Measurements from ENCODE around the gene FLOT1. TPM values are rescaled to one million over a fixed set of nuclear protein-coding genes. Genes with fewer than 3 reads are reported as not detected.
A peak's percentile ranks its signal among the peaks of the same experiment; 100 is the strongest.

FLOT1 gene
- total RNA-seq, 1 donor from 2014 or later, result 20.0 TPM

DNA sequence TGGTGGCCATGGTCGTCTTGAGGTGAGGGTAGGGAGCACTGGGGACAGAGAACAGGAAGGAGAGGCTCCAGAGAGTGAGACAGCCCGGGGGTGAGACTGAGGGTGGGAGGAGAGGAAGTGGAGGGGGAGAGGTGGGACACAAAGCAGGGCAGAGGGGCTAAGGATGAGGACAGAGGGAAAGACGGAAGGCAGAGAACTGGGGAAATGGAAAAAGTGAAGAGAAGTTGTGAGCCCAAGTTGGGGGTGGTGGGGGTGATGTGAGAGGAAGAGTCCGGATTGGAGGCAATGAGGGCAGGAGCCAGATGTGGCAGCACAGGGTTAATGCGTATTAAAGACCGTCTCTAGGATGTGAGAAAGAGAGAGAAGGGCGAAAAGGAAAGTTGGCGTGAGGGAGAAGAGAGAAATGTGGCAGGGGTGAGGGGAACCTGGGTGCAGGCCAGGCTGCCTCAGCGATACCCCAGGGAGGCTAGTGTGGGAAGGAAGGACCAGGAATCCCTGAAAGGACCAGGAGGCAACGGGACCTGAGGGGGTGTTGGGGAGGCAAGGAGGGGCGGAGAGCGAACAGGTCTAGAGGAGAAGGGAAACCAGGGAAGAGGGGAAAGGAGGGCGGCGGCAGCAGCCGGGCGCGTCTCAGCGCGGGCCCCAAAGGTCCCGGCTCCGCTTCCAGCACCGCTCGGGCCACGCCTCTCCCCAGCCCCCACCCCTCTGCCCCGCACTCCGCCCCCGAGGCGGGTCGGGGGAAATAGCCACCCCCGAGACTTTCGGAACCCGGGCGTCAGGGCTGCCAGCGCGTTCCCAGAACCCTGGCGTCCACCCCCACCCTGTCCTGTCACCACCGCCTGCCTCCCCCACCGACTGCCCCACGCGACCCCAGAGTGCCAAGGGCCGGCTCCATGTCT is 56.2 kb downstream of the FLOT1 start, which contains the start of gene PPP1R18:
Gene PPP1R18 (minus strand): TSS at position 637 of the 899 bp plus-strand sequence. CDS start 627 bp downstream, at position 10.
- no peaks in the 10 kb centered on the region for H3K27me3 ChIP-seq (ENCODE audit: control insufficient read depth, insufficient read depth, low read length)
- TF ChIP-seq, protein P1, sequence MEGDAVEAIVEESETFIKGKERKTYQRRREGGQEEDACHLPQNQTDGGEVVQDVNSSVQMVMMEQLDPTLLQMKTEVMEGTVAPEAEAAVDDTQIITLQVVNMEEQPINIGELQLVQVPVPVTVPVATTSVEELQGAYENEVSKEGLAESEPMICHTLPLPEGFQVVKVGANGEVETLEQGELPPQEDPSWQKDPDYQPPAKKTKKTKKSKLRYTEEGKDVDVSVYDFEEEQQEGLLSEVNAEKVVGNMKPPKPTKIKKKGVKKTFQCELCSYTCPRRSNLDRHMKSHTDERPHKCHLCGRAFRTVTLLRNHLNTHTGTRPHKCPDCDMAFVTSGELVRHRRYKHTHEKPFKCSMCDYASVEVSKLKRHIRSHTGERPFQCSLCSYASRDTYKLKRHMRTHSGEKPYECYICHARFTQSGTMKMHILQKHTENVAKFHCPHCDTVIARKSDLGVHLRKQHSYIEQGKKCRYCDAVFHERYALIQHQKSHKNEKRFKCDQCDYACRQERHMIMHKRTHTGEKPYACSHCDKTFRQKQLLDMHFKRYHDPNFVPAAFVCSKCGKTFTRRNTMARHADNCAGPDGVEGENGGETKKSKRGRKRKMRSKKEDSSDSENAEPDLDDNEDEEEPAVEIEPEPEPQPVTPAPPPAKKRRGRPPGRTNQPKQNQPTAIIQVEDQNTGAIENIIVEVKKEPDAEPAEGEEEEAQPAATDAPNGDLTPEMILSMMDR (IDR thresholded peaks at IDR 0.05; ENCODE audit: insufficient read depth, low read length, severe bottlenecking), result no peak
- no peak for FAIRE-seq
- DNase-seq (ENCODE audit: low read depth), result peak; percentile 27
- H3K4me3 ChIP-seq (ENCODE audit: low read depth, low read length), result peak within 1 kb of the TSS; percentile 76
- peaks cover 6% of the 10 kb centered on the region for H3K36me3 ChIP-seq (ENCODE audit: control insufficient read depth, insufficient read depth, low read length)

GRCh38 chr6:30685157-30686008 is 57.1 kb downstream of the FLOT1 start:
- TF ChIP-seq, protein P1 (IDR thresholded peaks at IDR 0.05; ENCODE audit: insufficient read depth, low read length, severe bottlenecking), result peak; percentile 22
- H3K36me3 ChIP-seq (ENCODE audit: control insufficient read depth, insufficient read depth, low read length), result peaks cover 6% of the 10 kb centered on the region
- H3K4me3 ChIP-seq (ENCODE audit: low read depth, low read length), result peak overlapping the region; percentile 76
- FAIRE-seq (no peak), DNase-seq (ENCODE audit: low read depth) (no peak)
- no peaks in the 10 kb centered on the region for H3K27me3 ChIP-seq (ENCODE audit: control insufficient read depth, insufficient read depth, low read length)

DNA sequence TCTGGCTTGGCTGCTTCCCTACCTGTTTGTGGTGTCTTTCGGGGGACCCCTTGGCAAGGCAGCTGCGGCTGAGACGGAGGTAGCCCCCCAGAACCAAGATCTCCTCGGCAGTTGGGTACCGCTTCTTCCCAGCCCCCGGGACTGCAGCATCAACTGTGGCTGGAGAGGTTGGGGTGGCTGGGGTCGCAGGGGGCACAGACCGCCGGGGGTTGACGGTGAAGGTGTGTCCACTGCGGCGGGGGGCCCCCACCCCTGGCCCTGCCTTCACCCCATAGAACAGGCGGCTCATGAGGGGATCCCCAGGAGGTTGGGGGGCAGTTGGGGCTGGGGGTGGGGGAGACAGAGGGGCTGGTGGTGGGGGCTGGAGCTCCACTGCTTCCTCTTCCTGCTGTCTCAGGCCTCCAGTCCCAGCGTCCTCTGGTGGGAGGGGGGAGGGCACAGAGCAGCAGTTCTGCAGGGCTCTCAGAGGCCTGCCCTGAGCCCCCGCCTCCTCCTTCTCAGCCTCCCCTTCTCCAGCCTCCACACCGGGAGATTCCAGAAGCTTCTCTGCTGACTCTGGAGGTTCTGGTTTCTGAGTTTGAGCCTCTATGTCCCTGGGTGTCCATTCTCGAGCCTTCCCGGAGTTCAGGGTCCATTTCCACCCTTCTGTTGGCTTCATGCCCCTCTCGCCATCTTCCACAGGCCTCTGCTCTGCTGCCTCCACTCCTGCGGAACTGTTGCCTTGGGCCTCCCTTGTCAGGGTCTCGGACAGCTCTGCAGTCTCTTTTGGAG is 57.9 kb downstream of the FLOT1 start:
- DNase-seq (ENCODE audit: low read depth) (no peak), FAIRE-seq (no peak)
- TF ChIP-seq, protein P1 (IDR thresholded peaks at IDR 0.05; ENCODE audit: insufficient read depth, low read length, severe bottlenecking), result no peak
- no peaks in the 10 kb centered on the region for H3K27me3 ChIP-seq (ENCODE audit: control insufficient read depth, insufficient read depth, low read length)
- peak overlapping the region; percentile 76 for H3K4me3 ChIP-seq (ENCODE audit: low read depth, low read length)
- peaks cover 6% of the 10 kb centered on the region for H3K36me3 ChIP-seq (ENCODE audit: control insufficient read depth, insufficient read depth, low read length)

GRCh38 chr6:30683980-30684338 is 58.5 kb downstream of the FLOT1 start:
- H3K27me3 ChIP-seq (ENCODE audit: control insufficient read depth, insufficient read depth, low read length), result no peaks in the 10 kb centered on the region
- DNase-seq (ENCODE audit: low read depth) (no peak), FAIRE-seq (no peak)
- TF ChIP-seq, protein P1 (IDR thresholded peaks at IDR 0.05; ENCODE audit: insufficient read depth, low read length, severe bottlenecking), result no peak
- peak overlapping the region; percentile 76 for H3K4me3 ChIP-seq (ENCODE audit: low read depth, low read length)
- H3K36me3 ChIP-seq (ENCODE audit: control insufficient read depth, insufficient read depth, low read length), result peaks cover 6% of the 10 kb centered on the region

- Histone ChIP-seq H3K4me3 (ENCODE audit: low read depth, low read length) (peak overlapping the region; percentile 76), H3K36me3 (ENCODE audit: control insufficient read depth, insufficient read depth, low read length) (peaks cover 9% of the 10 kb centered on the region), H3K27me3 (ENCODE audit: control insufficient read depth, insufficient read depth, low read length) (no peaks in the 10 kb centered on the region)
- FAIRE-seq, result no peak
- peak; percentile 39 for DNase-seq (ENCODE audit: low read depth)
- TF ChIP-seq, protein P1 (IDR thresholded peaks at IDR 0.05; ENCODE audit: insufficient read depth, low read length, severe bottlenecking), result no peak
These were observed 59.1 kb downstream of the FLOT1 start for GRCh38 chr6:30683183-30683979.

Data from bronchial epithelial cell (primary cell).